ENCODE data around the gene TSEN15. TPM values are rescaled to one million over a fixed set of nuclear protein-coding genes. Genes with fewer than 3 reads are reported as not detected.
A peak's percentile ranks its signal among the peaks of the same experiment; 100 is the strongest.

Gene TSEN15
- total RNA-seq, 3 donors from 2014 or later (not counting 1 experiment from before 2014, with no cell fraction given): 29.5 to 52.9 (median 34.3) TPM

GRCh38 chr1:184016169-184016568, 35.4 kb upstream of the TSEN15 start:
- Mint-ChIP-seq H3K4me3 (no peak overlapping the region), H3K27me3 (ENCODE audit: low read depth in 2 of 2) (peaks cover 0 to 8% of the 10 kb centered on the region in 2 donors), H3K9me3 (no peaks in the 10 kb centered on the region), H3K36me3 (no peaks in the 10 kb centered on the region), H3K4me1 (no peaks in the 10 kb centered on the region), H3K27ac (no peak overlapping the region)
- intact Hi-C loops (cut with micrococcal nuclease): no loop called here
- H3K4me3 ChIP-seq (ENCODE audit: low read length): no peak overlapping the region
- no peaks in the 10 kb centered on the region for H3K9me3 ChIP-seq (ENCODE audit: control insufficient read depth, insufficient read depth, low read length)
- no peaks in the 10 kb centered on the region for H3K4me1 ChIP-seq (ENCODE audit: control insufficient read depth, insufficient read depth, low read length)
- 100% methylated on average over 1 of the region's 2 CpGs for WGBS (ENCODE audit: insufficient coverage)
- H3K27me3 ChIP-seq (ENCODE audit: control insufficient read depth, insufficient read depth, low read length): no peaks in the 10 kb centered on the region
- H3K36me3 ChIP-seq (ENCODE audit: control insufficient read depth, insufficient read depth, low read length): no peaks in the 10 kb centered on the region
- no peak for ATAC-seq
- TF ChIP-seq CTCF (IDR thresholded peaks at IDR 0.05): no peak
- DNase-seq: no peak
- no peak overlapping the region for H3K27ac ChIP-seq (ENCODE audit: low read length)

DNA sequence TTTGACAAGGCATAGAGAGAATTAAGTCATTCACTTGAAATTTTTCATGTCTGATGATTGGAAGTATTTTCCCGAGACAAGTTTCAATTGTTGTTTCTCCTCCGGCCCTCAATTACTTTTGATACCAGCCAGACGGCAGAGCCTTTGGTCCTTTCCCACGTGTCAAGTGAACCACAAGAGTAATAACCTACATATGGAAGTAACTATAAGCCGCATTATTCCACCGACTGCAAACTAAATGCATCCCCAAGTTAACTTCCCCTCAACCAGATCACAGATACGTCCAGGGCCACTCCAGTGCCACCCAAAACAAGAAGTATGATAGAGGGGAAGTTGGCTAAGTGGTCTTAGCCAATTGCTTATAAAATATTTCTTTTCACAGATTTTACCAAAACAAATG, 34.2 kb upstream of the TSEN15 start:
- peak in 1 of 3 donors; percentile 67 for ATAC-seq

GRCh38 chr1:184018622-184019021, 32.9 kb upstream of the TSEN15 start:
- no peaks in the 10 kb centered on the region for H3K4me1 ChIP-seq (ENCODE audit: control insufficient read depth, insufficient read depth, low read length)
- no peak for ATAC-seq
- H3K27me3 ChIP-seq (ENCODE audit: control insufficient read depth, insufficient read depth, low read length): no peaks in the 10 kb centered on the region
- TF ChIP-seq CTCF (IDR thresholded peaks at IDR 0.05): no peak
- no peaks in the 10 kb centered on the region for H3K36me3 ChIP-seq (ENCODE audit: control insufficient read depth, insufficient read depth, low read length)
- no peaks in the 10 kb centered on the region for H3K9me3 ChIP-seq (ENCODE audit: control insufficient read depth, insufficient read depth, low read length)
- DNase-seq: no peak
- no peaks in the 10 kb centered on the region for H3K4me1 Mint-ChIP-seq
- no peak overlapping the region for H3K27ac Mint-ChIP-seq
- H3K4me3 ChIP-seq (ENCODE audit: low read length): no peak overlapping the region
- intact Hi-C loops (cut with micrococcal nuclease): no loop called here
- no peaks in the 10 kb centered on the region for H3K36me3 Mint-ChIP-seq
- H3K27ac ChIP-seq (ENCODE audit: low read length): no peak overlapping the region
- WGBS (ENCODE audit: insufficient coverage): 83% methylated on average over 2 of the region's 2 CpGs
- peaks cover 0 to 7% of the 10 kb centered on the region in 2 donors for H3K27me3 Mint-ChIP-seq (ENCODE audit: low read depth in 2 of 2)
- no peaks in the 10 kb centered on the region for H3K9me3 Mint-ChIP-seq
- no peak overlapping the region for H3K4me3 Mint-ChIP-seq

More for the DNA sequence above, 34.2 kb upstream of the TSEN15 start:
- Mint-ChIP-seq H3K36me3 (no peaks in the 10 kb centered on the region), H3K27ac (no peak overlapping the region), H3K9me3 (no peaks in the 10 kb centered on the region), H3K4me3 (no peak overlapping the region), H3K4me1 (no peaks in the 10 kb centered on the region), H3K27me3 (ENCODE audit: low read depth in 2 of 2) (peaks cover 0 to 8% of the 10 kb centered on the region in 2 donors)
- H3K9me3 ChIP-seq (ENCODE audit: control insufficient read depth, insufficient read depth, low read length): no peaks in the 10 kb centered on the region
- TF ChIP-seq CTCF (IDR thresholded peaks at IDR 0.05): no peak
- 68% methylated on average over 6 of the region's 7 CpGs for WGBS (ENCODE audit: insufficient coverage)
- no peaks in the 10 kb centered on the region for H3K27me3 ChIP-seq (ENCODE audit: control insufficient read depth, insufficient read depth, low read length)
- intact Hi-C loops (cut with micrococcal nuclease): no loop called here
- no peaks in the 10 kb centered on the region for H3K36me3 ChIP-seq (ENCODE audit: control insufficient read depth, insufficient read depth, low read length)
- no peak overlapping the region for H3K4me3 ChIP-seq (ENCODE audit: low read length)
- no peak overlapping the region for H3K27ac ChIP-seq (ENCODE audit: low read length)
- no peaks in the 10 kb centered on the region for H3K4me1 ChIP-seq (ENCODE audit: control insufficient read depth, insufficient read depth, low read length)
- no peak for DNase-seq

DNA sequence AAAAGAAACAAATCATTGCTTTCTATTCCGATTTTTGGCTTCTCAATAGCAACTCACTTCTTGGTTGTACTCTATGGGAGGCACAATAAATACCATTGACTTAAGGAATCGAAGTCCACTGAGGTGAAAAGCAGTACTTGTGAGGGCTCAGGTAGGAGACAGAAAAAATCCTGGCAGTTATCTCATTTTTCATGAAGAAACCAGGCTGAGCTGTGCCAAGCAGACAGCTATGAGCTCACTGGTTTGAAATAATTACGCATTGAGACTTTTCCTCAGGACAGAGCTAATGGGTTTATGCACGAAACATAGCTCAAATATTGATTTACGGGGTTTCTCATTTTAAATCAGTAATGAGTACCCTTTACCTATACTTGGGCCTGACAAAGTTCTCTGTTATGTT, 32.5 kb upstream of the TSEN15 start:
- H3K36me3 Mint-ChIP-seq: no peaks in the 10 kb centered on the region
- H3K9me3 ChIP-seq (ENCODE audit: control insufficient read depth, insufficient read depth, low read length): no peaks in the 10 kb centered on the region
- ATAC-seq (no peak), DNase-seq (no peak)
- H3K9me3 Mint-ChIP-seq: no peaks in the 10 kb centered on the region
- no peaks in the 10 kb centered on the region for H3K4me1 ChIP-seq (ENCODE audit: control insufficient read depth, insufficient read depth, low read length)
- no peak overlapping the region for H3K27ac ChIP-seq (ENCODE audit: low read length)
- no peaks in the 10 kb centered on the region for H3K36me3 ChIP-seq (ENCODE audit: control insufficient read depth, insufficient read depth, low read length)
- no peak overlapping the region for H3K4me3 Mint-ChIP-seq
- no peak overlapping the region for H3K4me3 ChIP-seq (ENCODE audit: low read length)
- intact Hi-C loops (cut with micrococcal nuclease): no loop called here
- no peaks in the 10 kb centered on the region for H3K4me1 Mint-ChIP-seq
- H3K27ac Mint-ChIP-seq: no peak overlapping the region
- WGBS (ENCODE audit: insufficient coverage): 94% methylated on average over 5 of the region's 5 CpGs
- no peak for TF ChIP-seq CTCF (IDR thresholded peaks at IDR 0.05)
- no peaks in the 10 kb centered on the region for H3K27me3 ChIP-seq (ENCODE audit: control insufficient read depth, insufficient read depth, low read length)
- peaks cover 0 to 2% of the 10 kb centered on the region in 2 donors for H3K27me3 Mint-ChIP-seq (ENCODE audit: low read depth in 2 of 2)
